Activated CD4-positive, alpha-beta T cell treated with anti-CD3 and anti-CD28 coated beads, Interleukin-2, amount 50 U/mL, for 24 hours (primary cell): Measurements from ENCODE around the gene POFUT2.
A peak's percentile ranks its signal among the peaks of the same experiment; 100 is the strongest.

Experiments
- DNase-seq, 2 donors: peaks; one replicate each; pipeline ENCODE4 v3.0.0-alpha.2; 2020; ENCODE audit warnings: low read depth in 1 of 2, low spot score in 1 of 2

The POFUT2 gene

DNA sequence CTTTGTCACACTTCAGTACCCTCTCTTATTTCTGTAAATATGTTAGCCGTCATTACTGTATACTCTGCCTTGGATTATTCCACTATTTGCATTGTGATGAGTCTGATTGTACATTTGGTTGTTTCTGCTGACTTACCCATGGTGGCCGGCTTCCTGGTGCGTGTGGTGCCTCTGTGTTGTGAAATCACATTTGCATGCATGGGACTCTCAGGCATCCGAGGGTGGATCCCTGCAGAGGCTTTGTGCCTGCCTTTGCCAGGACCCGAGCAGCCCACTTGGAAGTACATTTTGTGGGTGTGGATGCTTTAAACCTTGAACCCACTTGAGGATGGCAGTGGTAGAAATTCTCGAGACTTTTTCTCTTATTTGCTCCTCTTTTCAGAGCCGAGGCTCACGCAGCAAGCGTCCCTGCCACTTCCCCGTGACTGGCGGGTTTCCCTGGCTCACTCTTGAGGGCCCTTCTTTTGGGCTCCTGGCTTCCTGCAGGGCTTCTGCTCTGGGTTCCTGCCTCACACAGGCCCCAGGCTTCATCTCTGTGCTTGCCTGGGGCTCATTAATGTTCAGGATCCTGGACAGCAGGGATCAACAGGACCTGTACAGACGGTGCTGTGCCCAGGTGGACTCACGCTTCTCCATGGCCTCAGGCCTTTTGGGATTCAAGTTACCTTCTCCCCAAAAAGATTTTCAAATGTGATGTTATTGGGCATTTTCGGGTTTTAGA lies 36.6 kb downstream of the POFUT2 start:
- no peak for DNase-seq

DNA sequence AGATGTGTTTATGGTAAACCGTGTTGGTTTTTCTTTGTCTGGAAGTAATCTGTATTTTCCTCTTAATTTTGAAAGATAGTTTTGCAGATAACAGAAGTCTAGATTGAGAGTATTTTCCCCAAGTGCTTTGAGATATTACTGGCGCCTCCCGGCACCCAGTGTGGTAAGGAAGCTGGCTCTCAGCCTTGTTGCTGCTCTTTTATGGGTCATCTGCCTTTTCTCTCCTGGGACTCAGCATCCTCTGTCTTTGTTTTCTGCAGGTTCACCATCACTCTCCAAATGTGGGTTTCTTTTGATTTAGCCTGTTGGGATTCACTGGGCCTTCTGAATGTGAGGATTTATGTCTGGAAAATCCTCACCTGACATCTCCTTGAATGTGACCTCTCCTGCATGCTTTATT lies 37.4 kb downstream of the POFUT2 start:
- no peak for DNase-seq

GRCh38 chr21:45249626-45250025 lies 38.1 kb downstream of the POFUT2 start:
- DNase-seq, result no peak

DNA sequence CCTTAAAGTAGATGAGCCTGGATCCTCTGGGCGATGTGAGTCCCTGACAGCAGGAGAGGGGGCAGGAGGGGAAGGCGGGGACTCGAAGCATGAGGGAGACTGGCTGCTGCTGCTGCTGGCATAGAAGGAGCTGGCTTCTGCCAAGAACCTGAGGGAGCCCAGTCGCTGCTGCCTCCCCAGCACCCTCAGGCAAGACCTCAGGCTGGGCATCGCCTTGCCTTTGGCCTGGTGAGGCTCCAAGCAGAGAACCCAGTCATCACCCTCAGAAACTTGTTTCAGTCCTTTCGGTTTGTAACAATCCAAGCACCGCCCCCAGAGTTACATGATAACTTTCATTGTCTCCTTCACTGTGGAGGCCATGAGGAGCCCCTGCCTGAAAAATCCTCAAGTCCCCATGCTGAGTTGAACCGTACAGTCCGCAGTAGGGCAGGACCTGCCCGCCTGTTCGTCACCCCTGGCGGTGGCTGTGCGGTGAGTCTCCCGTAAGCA lies 38.8 kb downstream of the POFUT2 start:
- DNase-seq, result no peak

DNA sequence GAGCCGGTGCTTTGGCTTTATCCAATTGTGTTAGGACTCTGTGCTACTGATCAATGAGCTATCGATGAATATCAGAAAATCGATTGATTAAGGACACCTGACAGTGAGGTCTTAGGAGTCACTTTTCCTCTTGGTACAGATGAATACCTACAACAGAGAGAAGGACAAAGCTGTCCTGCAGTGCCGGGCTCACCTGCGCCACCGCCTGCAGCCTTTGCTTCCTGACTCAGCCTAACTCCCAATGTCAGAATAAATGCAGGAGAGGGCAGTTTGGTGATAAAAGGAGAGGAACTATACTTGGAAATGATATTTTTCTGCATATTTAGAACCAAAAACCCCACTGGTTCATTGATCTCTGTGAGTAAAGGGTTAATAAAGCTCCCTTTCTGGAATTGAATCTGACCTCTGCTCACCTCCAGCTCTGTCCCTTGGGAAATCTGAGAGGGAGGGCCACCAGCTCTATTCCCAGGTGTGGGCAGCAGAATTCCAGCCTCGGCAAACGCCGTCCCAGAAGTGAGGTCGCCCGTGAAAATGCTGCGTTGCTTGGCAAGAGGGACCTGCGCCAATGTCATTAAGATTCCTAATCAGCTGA lies 39.3 kb downstream of the POFUT2 start:
- no peak for DNase-seq

GRCh38 chr21:45246386-45247320 lies 41.0 kb downstream of the POFUT2 start:
- DNase-seq, result no peak

GRCh38 chr21:45244799-45245340 lies 42.8 kb downstream of the POFUT2 start:
- no peak for DNase-seq

DNA sequence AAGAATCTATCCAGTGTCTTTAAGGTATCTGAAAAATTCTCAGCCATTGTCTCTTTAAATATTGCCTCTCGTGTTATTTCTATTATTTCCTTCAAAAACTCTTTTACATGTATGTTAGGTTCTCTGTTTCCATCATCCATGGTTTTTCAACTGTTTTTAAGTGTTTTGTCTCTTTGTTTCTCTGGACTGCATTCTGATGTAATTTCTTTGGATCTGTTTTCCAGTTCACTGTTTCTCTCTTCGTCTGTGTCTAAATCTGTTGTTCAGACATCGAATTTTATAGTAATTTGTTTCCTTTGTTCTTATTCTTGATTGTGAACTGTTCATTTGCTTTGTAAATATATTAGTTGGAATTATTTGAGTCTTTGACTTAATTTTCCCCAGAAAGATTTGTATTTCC lies 44.1 kb downstream of the POFUT2 start:
- no peak for DNase-seq

GRCh38 chr21:45241357-45241756 lies 46.3 kb downstream of the POFUT2 start:
- DNase-seq, result no peak

DNA sequence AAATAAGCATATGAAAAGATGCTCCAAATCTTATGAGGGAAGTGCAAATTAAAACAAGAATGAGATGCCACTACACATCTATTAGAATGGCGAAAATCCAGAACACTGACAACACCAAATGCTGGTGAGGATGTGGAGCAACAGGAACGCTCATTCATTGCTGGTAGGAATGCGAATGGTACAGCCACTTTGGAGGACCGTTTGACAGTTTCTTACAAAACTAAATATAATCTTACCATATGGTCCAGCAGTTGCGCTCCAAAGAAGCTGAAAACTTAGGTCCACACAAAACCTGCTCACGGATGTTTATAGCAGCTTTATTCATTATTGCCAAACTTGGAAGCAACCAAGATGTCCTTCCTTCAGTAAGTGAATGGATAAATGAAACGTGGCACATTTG lies 50.3 kb downstream of the POFUT2 start:
- DNase-seq, result no peak

DNA sequence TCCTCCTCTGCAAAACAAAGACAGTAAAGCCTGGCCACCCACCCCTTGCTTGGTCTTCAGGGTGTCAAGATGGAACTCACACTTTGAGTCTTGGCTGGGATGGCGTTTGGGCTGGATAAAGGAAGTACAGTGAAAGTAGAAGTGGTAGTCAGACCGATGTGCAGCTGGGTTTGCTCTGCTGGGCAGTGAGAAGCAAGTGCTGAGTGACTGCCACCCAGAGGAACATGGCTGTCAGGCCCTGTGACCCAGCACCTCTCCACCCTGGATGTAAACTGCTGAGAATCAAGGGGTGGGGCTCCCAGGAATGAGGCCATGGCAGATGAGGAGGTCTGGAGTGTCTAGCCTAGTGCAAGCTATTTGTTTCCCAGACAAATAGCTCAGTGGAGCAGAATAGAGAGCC lies 51.2 kb downstream of the POFUT2 start:
- no peak for DNase-seq

- DNase-seq, result no peak
Measured at GRCh38 chr21:45235488-45235887, 52.2 kb downstream of the POFUT2 start.

DNA sequence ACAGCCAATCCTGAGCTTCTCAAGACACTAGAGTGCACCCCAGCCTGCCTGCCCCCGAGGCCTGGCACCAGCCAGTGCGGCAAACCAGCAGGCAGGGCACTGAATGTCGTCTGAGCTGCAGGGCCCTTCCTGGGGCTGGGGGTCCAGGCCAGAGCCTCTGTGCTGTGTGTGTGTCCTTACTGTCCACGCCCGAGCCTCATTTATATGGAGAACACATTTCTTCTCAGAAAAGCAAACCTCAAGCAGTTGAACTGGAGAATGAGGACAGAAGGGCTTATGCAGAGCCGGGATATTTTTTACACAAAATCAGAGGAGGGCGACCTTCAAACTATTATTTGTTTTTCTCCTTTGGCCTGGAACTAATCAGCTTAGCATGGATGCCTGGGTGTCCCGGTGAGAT lies 52.7 kb downstream of the POFUT2 start:
- no peak for DNase-seq

GRCh38 chr21:45234127-45234526 lies 53.6 kb downstream of the POFUT2 start:
- no peak for DNase-seq

DNA sequence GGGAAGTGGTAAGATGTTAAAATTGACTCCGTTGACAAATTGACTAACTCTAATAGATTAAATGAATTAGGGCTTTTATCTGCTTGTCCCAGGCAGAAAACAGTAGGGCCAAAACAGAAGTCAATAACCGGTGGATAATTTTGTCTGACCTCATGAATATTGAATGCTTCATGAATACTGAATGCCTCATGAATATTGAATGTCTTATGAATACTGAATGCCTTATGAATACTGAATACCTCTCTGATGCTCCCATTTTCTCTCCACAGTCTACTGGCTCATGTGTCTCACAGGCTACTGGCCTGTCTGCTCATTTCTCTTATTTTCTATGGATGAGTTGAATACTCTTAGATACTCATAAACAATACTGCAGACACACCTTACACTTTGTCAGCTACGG lies 56.0 kb downstream of the POFUT2 start:
- no peak for DNase-seq

DNA sequence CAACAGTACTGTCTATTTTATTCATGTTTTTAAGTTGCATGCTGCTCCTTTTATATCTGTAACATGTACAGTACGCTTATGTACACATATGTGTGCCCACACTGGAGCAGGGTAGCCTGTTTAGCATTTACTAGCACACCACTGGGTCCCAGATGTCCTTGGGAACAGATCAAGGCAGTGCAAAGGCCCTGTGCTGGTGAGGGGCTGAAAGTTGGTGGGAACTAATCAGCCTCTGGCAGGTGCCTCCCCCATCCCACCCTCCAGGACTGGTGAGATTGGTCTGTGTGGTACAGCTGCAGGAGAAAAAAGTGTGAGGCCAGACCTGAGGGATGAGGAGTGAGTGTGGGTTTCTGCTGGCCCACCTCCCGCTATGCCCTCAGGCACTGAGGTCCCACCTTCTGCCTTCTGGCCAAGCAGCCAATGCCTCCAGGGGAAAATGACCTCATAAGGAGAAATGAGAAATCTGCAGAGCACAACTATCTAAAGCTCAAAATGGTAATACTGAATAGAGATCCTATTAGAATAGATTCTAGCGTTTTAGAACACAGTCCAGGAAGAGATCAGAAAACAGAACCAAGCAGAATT lies 58.9 kb downstream of the POFUT2 start:
- no peak for DNase-seq

- peak; percentile 24 to 71 for DNase-seq
Measured at GRCh38 chr21:45228171-45228641, 59.5 kb downstream of the POFUT2 start.

DNA sequence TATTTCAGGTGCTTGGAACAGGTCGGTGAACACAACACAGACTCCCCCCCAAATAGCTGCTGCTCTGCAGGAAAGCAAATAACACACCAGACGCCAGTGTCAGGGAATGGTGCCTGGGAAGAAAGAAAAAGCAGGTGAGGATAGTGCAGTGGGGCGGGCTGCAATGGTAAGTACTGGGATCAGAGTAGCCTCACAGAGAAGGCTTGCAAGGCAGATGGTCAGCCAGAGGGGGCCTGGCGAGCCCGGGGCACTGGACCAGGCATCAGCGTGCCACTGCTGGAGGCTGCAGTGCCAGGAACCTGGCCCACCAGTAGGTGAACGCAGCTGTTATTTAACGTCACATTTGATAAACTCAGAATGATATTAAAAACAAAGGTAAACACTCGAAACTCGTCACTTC lies 60.0 kb downstream of the POFUT2 start:
- no peak for DNase-seq

DNA sequence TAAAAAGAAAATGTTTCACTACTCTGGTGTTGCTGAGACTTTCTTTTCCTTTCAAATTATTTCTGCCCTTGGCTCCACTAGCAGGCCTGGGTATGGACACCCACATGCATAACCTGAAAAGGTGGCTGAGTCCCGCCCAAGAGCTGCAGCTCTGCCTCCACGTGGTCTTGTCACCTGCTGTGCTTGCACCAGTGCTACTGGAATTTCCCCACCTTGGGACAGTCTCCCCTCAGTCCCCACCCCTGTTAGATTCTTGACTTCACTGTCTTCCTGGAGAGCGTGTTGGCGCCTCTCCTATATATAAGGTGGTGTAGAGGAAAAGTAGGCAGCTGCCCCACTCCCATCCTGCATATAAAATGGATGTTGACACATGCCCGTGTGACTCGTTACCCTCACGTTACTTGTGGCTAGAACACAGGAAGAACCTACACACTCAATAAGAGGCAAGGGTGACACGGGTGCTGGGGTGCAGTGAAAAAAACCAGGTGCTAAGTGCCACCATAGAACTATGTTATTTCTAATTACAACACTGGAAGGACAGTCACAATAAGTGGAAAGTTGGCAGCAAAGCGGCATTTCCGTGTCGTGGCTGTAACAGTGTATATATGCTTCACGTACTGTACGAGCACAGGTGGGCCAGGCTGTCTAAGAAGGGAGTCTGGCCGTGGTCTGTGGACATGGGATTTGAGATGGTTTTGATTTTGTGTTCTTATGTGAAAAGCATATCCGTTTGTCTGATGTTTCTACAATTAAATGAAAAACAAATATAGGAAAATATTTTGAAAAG lies 61.0 kb downstream of the POFUT2 start:
- DNase-seq, result no peak

- no peak for DNase-seq
Measured at GRCh38 chr21:45225741-45226327, 61.9 kb downstream of the POFUT2 start.
